HCT116 (cell line): ENCODE measurements around the gene LRRN3. TPM values are rescaled to one million over a fixed set of nuclear protein-coding genes. Genes with fewer than 3 reads are reported as not detected.

Experiments
- ATAC-seq: fragments of 200-7000 bp; cut with Tn5 transposase; 2 replicates; pipeline ENCODE4 v1.9.1; 2020; ENCODE audit warnings: mild to moderate bottlenecking, moderate library complexity
- BruUV-seq: library from RNA; stranded (reverse); fragments of 400-500 nt; replicated peaks from 2 replicates; lab custom pipeline; 2021; lab: Mats Ljungman, UMichigan
- CTCF ChIA-PET: fragments of 300-600 bp; sonication (Branson Sonifier 250); formaldehyde crosslinking; loops from one replicate; lab custom pipeline; 2021; ENCODE audit warnings: antibody characterized with exemption; lab: Charles Lee
- POLR2A ChIA-PET: fragments of 300-600, 350-600 bp; sonication (Branson Sonifier 250); formaldehyde crosslinking; loops from one replicate; lab custom pipeline; 2021; ENCODE audit warnings: antibody characterized with exemption; lab: Charles Lee
- RAD21 ChIA-PET, 2 experiments: fragments of 300-600 bp; sonication (Branson Sonifier 250); formaldehyde crosslinking; loops; one replicate each; lab custom pipeline; 2023; ENCODE audit warnings: low total read pairs in 2 of 2; ENCODE audit not compliant: uncharacterized antibody in 2 of 2, unreplicated experiment in 2 of 2, low non-redundant PET in 1 of 2; lab: Charles Lee
- DNase-seq: peaks from one replicate; pipeline ENCODE4 v3.0.0-alpha.2; 2010; ENCODE audit warnings: low read depth, low spot score
- H2AFZ ChIP-seq: fragments of 200-600 bp; shearing (Covaris generic), sonication (generic); 2 replicates; pipeline ENCODE4 v1.6.1; 2017; ENCODE audit warnings: low read depth, mixed run types, mixed read lengths, antibody characterized with exemption, low read length; ENCODE audit not compliant: poor library complexity, severe bottlenecking
- H3K27ac ChIP-seq: 2 replicates; pipeline ENCODE4 v1.5.1; 2012; ENCODE audit warnings: low read depth, low read length
- H3K27me3 ChIP-seq: fragments of 200-600 bp; sonication (generic); 2 replicates; pipeline ENCODE4 v1.6.1; 2016; ENCODE audit warnings: mixed run types, low read length, mixed read lengths; ENCODE audit not compliant: insufficient read depth
- H3K36me3 ChIP-seq, 2 experiments: fragments of 200-500 bp in 1 of 2; fragments of 200-600 bp in 1 of 2; sonication (Bioruptor generic) in 1 of 2; sonication (generic) in 1 of 2; 2 replicates each; pipeline versions ENCODE4 v1.5.1 to v1.6.1; 2014 to 2016; ENCODE audit warnings: low read length in 2 of 2, inconsistent platforms in 1 of 2, mixed read lengths in 1 of 2, mixed run types in 1 of 2; ENCODE audit not compliant: insufficient read depth in 2 of 2, control insufficient read depth in 1 of 2
- H3K4me1 ChIP-seq, 2 experiments: fragments of 200-600 bp in 1 of 2; sonication (generic) in 1 of 2; 2 replicates each; pipeline versions ENCODE4 v1.5.1 to v1.6.1; 2012 to 2017; ENCODE audit warnings: low read length in 2 of 2, inconsistent platforms in 1 of 2, mild to moderate bottlenecking in 1 of 2, mixed read lengths in 1 of 2, mixed run types in 1 of 2, moderate library complexity in 1 of 2; ENCODE audit not compliant: insufficient read depth in 2 of 2, control insufficient read depth in 1 of 2
- H3K4me2 ChIP-seq: fragments of 200-600 bp; sonication (generic); 2 replicates; pipeline ENCODE4 v1.6.1; 2017; ENCODE audit warnings: mixed run types, low read length, mixed read lengths
- H3K4me3 ChIP-seq, 2 experiments: fragments of 200-600 bp in 1 of 2; sonication (generic) in 1 of 2; replicated peaks in 1 of 2; 2 replicates each; pipeline ENCODE4 v1.5.1; 2011 to 2016; ENCODE audit warnings: low read length in 2 of 2, control low read depth in 1 of 2, low read depth in 1 of 2, mild to moderate bottlenecking in 1 of 2, mixed read lengths in 1 of 2, mixed run types in 1 of 2
- H3K79me2 ChIP-seq: fragments of 200-600 bp; sonication (generic); 2 replicates; pipeline ENCODE4 v1.6.1; 2017; ENCODE audit warnings: mild to moderate bottlenecking, mixed run types, low read length, moderate library complexity, mixed read lengths; ENCODE audit not compliant: insufficient read depth
- H3K9ac ChIP-seq: fragments of 200-600 bp; sonication (generic); 2 replicates; pipeline ENCODE4 v1.6.1; 2016; ENCODE audit warnings: low read length, mixed read lengths
- H3K9me2 ChIP-seq: fragments of 200-600 bp; sonication (generic), shearing (Covaris generic); 2 replicates; pipeline ENCODE4 v1.6.1; 2017; ENCODE audit warnings: mixed run types, mild to moderate bottlenecking, moderate library complexity; ENCODE audit not compliant: insufficient read depth
- H3K9me3 ChIP-seq, 2 experiments: fragments of 200-500 bp in 1 of 2; fragments of 200-600 bp in 1 of 2; sonication (Bioruptor generic) in 1 of 2; sonication (generic) in 1 of 2; 2 replicates each; pipeline ENCODE4 v1.6.1; 2014 to 2017; ENCODE audit warnings: low read length in 2 of 2, mixed read lengths in 2 of 2, inconsistent platforms in 1 of 2, low read depth in 1 of 2, mild to moderate bottlenecking in 1 of 2, mixed run types in 1 of 2, moderate library complexity in 1 of 2; ENCODE audit not compliant: control insufficient read depth in 1 of 2, insufficient read depth in 1 of 2
- H4K20me1 ChIP-seq: fragments of 200-600 bp; sonication (generic), shearing (Covaris generic); 2 replicates; pipeline ENCODE4 v1.6.1; 2017; ENCODE audit warnings: mixed run types, mild to moderate bottlenecking, moderate library complexity; ENCODE audit not compliant: insufficient read depth
- CBX3 ChIP-seq: IDR thresholded peaks from 2 replicates; pipeline ENCODE4 v1.6.1; 2012; ENCODE audit warnings: low read depth
- CEBPB ChIP-seq: IDR thresholded peaks from 2 replicates; pipeline ENCODE4 v1.6.1; 2012; ENCODE audit warnings: low read depth
- POLR2A ChIP-seq: IDR thresholded peaks from 2 replicates; pipeline ENCODE4 v1.7.0; 2011; ENCODE audit warnings: borderline replicate concordance; ENCODE audit not compliant: insufficient read depth, insufficient read length; ENCODE audit errors: extremely low read depth
- POLR2AphosphoS5 ChIP-seq: IDR thresholded peaks from 2 replicates; pipeline ENCODE4 v1.6.1; 2011; ENCODE audit warnings: mild to moderate bottlenecking, low read depth, low read length, moderate library complexity
- SP1 ChIP-seq: IDR thresholded peaks from 2 replicates; pipeline ENCODE4 v1.6.1; 2012; ENCODE audit warnings: low read depth
- SRF ChIP-seq: IDR thresholded peaks from 2 replicates; pipeline ENCODE4 v1.6.1; 2012; ENCODE audit warnings: low read depth
- TCF7L2 ChIP-seq: IDR thresholded peaks from 2 replicates; pipeline ENCODE4 v1.7.0; 2011; ENCODE audit warnings: borderline replicate concordance, inconsistent platforms; ENCODE audit not compliant: insufficient read depth, insufficient read length; ENCODE audit errors: extremely low read depth
- YY1 ChIP-seq: IDR thresholded peaks from 2 replicates; pipeline ENCODE4 v1.6.1; 2011; ENCODE audit warnings: low read length, low read depth, moderate library complexity, mild to moderate bottlenecking; ENCODE audit not compliant: insufficient replicate concordance; ENCODE audit errors: extremely low read depth
- ZFX ChIP-seq: fragments of 450-650 bp; IDR thresholded peaks from 2 replicates; pipeline ENCODE4 v1.6.1; 2017
- intact Hi-C: fragments of 100-400 bp; cut with micrococcal nuclease; formaldehyde crosslinking; loops from 2 replicates; pipeline ENCODE4 v1.10.0; 2022
- total RNA-seq: library from RNA; stranded (reverse); gene quantifications from one replicate; pipeline ENCODE4 v1.2.1, GENCODE V29; 2021; ENCODE audit not compliant: unreplicated experiment
- TF ChIP-seq, protein P1 (sequence below): IDR thresholded peaks from 2 replicates; pipeline ENCODE4 v1.6.1; 2011; ENCODE audit warnings: mild to moderate bottlenecking, low read length, moderate library complexity; ENCODE audit not compliant: insufficient replicate concordance; ENCODE audit errors: extremely low read depth
- TF ChIP-seq, protein P2 (sequence below): IDR thresholded peaks from 2 replicates; pipeline ENCODE4 v1.6.1; 2012
- TF ChIP-seq, protein P3 (sequence below): IDR thresholded peaks from 2 replicates; pipeline ENCODE4 v1.6.1; 2012
- TF ChIP-seq, protein P4 (sequence below), 3 experiments: fragments of 200-600 bp in 1 of 3; sonication (generic) in 1 of 3; IDR thresholded peaks in 2 of 3; conservative IDR thresholded peaks in 1 of 3; 2 replicates each; pipeline ENCODE4 v1.5.1; 2012 to 2017; ENCODE audit warnings: low read depth in 2 of 3, low read length in 2 of 3, antibody characterized with exemption in 1 of 3, borderline replicate concordance in 1 of 3, control low read depth in 1 of 3, mild to moderate bottlenecking in 1 of 3, mixed read lengths in 1 of 3, mixed run types in 1 of 3, moderate library complexity in 1 of 3; ENCODE audit not compliant: insufficient read depth in 1 of 3
- TF ChIP-seq, protein P5 (sequence below): IDR thresholded peaks from 2 replicates; pipeline ENCODE4 v1.6.1; 2012; ENCODE audit warnings: low read depth

Gene LRRN3
- total RNA-seq, 1 experiment from 2014 or later: 0.07 TPM

DNA sequence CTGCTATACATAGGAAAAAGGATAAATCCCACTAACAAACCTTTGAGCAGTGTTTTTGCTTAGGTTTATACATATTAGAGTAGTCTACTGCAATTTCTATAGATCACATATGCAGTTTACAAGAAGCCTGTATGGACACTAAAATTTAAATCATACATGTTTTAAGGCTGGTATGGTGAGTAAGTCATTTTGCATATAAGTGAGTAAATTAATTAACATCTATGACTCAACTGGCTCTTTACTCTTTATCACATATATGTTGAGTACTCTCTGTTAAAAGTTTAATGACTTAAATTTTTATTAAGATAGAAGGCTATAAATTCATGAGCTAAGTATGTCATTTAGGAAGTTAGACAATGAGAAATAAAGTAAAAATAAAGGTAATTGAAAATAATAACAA, 69.4 kb downstream of the LRRN3 start:
- no peaks in the 10 kb centered on the region for H3K4me1 ChIP-seq
- H3K9me2 ChIP-seq: no peaks in the 10 kb centered on the region
- H3K27ac ChIP-seq: no peak overlapping the region
- ChIA-PET RAD21 (no interaction called here), CTCF (no interaction called here), POLR2A (no interaction called here)
- H3K9me3 ChIP-seq: no peaks in the 10 kb centered on the region
- TF ChIP-seq, protein P1, sequence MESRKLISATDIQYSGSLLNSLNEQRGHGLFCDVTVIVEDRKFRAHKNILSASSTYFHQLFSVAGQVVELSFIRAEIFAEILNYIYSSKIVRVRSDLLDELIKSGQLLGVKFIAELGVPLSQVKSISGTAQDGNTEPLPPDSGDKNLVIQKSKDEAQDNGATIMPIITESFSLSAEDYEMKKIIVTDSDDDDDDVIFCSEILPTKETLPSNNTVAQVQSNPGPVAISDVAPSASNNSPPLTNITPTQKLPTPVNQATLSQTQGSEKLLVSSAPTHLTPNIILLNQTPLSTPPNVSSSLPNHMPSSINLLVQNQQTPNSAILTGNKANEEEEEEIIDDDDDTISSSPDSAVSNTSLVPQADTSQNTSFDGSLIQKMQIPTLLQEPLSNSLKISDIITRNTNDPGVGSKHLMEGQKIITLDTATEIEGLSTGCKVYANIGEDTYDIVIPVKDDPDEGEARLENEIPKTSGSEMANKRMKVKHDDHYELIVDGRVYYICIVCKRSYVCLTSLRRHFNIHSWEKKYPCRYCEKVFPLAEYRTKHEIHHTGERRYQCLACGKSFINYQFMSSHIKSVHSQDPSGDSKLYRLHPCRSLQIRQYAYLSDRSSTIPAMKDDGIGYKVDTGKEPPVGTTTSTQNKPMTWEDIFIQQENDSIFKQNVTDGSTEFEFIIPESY: no peak
- TF ChIP-seq, protein P2, sequence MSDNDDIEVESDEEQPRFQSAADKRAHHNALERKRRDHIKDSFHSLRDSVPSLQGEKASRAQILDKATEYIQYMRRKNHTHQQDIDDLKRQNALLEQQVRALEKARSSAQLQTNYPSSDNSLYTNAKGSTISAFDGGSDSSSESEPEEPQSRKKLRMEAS: no peak
- TF ChIP-seq SRF: no peak
- TF ChIP-seq, protein P3, sequence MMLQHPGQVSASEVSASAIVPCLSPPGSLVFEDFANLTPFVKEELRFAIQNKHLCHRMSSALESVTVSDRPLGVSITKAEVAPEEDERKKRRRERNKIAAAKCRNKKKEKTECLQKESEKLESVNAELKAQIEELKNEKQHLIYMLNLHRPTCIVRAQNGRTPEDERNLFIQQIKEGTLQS: no peak
- TF ChIP-seq CBX3: no peak
- no peak for TF ChIP-seq SP1
- TF ChIP-seq, protein P4, sequence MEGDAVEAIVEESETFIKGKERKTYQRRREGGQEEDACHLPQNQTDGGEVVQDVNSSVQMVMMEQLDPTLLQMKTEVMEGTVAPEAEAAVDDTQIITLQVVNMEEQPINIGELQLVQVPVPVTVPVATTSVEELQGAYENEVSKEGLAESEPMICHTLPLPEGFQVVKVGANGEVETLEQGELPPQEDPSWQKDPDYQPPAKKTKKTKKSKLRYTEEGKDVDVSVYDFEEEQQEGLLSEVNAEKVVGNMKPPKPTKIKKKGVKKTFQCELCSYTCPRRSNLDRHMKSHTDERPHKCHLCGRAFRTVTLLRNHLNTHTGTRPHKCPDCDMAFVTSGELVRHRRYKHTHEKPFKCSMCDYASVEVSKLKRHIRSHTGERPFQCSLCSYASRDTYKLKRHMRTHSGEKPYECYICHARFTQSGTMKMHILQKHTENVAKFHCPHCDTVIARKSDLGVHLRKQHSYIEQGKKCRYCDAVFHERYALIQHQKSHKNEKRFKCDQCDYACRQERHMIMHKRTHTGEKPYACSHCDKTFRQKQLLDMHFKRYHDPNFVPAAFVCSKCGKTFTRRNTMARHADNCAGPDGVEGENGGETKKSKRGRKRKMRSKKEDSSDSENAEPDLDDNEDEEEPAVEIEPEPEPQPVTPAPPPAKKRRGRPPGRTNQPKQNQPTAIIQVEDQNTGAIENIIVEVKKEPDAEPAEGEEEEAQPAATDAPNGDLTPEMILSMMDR (IDR thresholded peaks at IDR 0.05 in 2 of 3, conservative IDR thresholded peaks at IDR 0.05 in 1 of 3; ENCODE audit: borderline replicate concordance in 1 of 3, insufficient read depth in 1 of 3, low read depth in 2 of 3, low read length in 2 of 3): no peak
- TF ChIP-seq CEBPB: no peak
- TF ChIP-seq YY1: no peak
- TF ChIP-seq TCF7L2: no peak
- TF ChIP-seq ZFX: no peak
- TF ChIP-seq, protein P5, sequence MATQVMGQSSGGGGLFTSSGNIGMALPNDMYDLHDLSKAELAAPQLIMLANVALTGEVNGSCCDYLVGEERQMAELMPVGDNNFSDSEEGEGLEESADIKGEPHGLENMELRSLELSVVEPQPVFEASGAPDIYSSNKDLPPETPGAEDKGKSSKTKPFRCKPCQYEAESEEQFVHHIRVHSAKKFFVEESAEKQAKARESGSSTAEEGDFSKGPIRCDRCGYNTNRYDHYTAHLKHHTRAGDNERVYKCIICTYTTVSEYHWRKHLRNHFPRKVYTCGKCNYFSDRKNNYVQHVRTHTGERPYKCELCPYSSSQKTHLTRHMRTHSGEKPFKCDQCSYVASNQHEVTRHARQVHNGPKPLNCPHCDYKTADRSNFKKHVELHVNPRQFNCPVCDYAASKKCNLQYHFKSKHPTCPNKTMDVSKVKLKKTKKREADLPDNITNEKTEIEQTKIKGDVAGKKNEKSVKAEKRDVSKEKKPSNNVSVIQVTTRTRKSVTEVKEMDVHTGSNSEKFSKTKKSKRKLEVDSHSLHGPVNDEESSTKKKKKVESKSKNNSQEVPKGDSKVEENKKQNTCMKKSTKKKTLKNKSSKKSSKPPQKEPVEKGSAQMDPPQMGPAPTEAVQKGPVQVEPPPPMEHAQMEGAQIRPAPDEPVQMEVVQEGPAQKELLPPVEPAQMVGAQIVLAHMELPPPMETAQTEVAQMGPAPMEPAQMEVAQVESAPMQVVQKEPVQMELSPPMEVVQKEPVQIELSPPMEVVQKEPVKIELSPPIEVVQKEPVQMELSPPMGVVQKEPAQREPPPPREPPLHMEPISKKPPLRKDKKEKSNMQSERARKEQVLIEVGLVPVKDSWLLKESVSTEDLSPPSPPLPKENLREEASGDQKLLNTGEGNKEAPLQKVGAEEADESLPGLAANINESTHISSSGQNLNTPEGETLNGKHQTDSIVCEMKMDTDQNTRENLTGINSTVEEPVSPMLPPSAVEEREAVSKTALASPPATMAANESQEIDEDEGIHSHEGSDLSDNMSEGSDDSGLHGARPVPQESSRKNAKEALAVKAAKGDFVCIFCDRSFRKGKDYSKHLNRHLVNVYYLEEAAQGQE: no peak
- no peak for TF ChIP-seq POLR2A
- TF ChIP-seq POLR2AphosphoS5: no peak
- H3K79me2 ChIP-seq: no peaks in the 10 kb centered on the region
- no peak overlapping the region for H3K9ac ChIP-seq
- no peaks in the 10 kb centered on the region for H3K36me3 ChIP-seq
- no TSS peak for BruUV-seq
- no peak overlapping the region for H3K4me2 ChIP-seq
- H3K27me3 ChIP-seq: no peaks in the 10 kb centered on the region
- intact Hi-C loops: no loop called here
- no peaks in the 10 kb centered on the region for H4K20me1 ChIP-seq
- H2AFZ ChIP-seq: no peak overlapping the region
- H3K4me3 ChIP-seq: no peak overlapping the region
- DNase-seq: no peak
- no peak for ATAC-seq
